Activated B cell treated with CpG ODN at 0.5 μM for 24 hours (primary cell): ENCODE data around the gene THSD7A. TPM values are rescaled to one million over a fixed set of nuclear protein-coding genes. Genes with fewer than 3 reads are reported as not detected.

Experiments used
- ATAC-seq: fragments of 200-7000 bp; cut with Tn5 transposase; one replicate; pipeline ENCODE4 v1.10.0; 2021; ENCODE audit warnings: low read depth, mild to moderate bottlenecking, moderate library complexity
- CTCF ChIA-PET: fragments of 350-600 bp; sonication (Branson Sonifier 250); formaldehyde crosslinking; loops from one replicate; lab custom pipeline; 2021; ENCODE audit warnings: antibody characterized with exemption; lab: Charles Lee
- POLR2A ChIA-PET: fragments of 350-600 bp; sonication (Branson Sonifier 250); formaldehyde crosslinking; loops from one replicate; lab custom pipeline; 2021; ENCODE audit warnings: antibody characterized with exemption; lab: Charles Lee
- DNase-seq: peaks from one replicate; pipeline ENCODE4 v3.0.0; 2022
- H3K27ac Mint-ChIP-seq: one replicate; pipeline ENCODE4 v1.8.0; 2020; ENCODE audit warnings: mixed read lengths
- H3K27me3 Mint-ChIP-seq: one replicate; pipeline ENCODE4 v1.8.0; 2021; ENCODE audit warnings: mixed read lengths
- H3K36me3 Mint-ChIP-seq: one replicate; pipeline ENCODE4 v1.8.0; 2021; ENCODE audit warnings: low read depth, mixed read lengths
- H3K4me1 Mint-ChIP-seq: one replicate; pipeline ENCODE4 v1.8.0; 2021; ENCODE audit warnings: mixed read lengths
- H3K4me3 Mint-ChIP-seq: one replicate; pipeline ENCODE4 v1.8.0; 2020; ENCODE audit warnings: mild to moderate bottlenecking, mixed read lengths
- H3K9me3 Mint-ChIP-seq: one replicate; pipeline ENCODE4 v1.8.0; 2020; ENCODE audit warnings: mixed read lengths
- CTCF ChIP-seq: fragments of 200-600 bp; IDR thresholded peaks from one replicate; pipeline ENCODE4 v1.8.0; 2022; ENCODE audit warnings: antibody characterized with exemption, mild to moderate bottlenecking
- intact Hi-C: fragments of 100-400 bp; cut with micrococcal nuclease; formaldehyde crosslinking; loops from one replicate; pipeline ENCODE4 v1.15.1; 2024
- total RNA-seq: library from RNA; stranded (reverse); gene quantifications from 2 replicates; pipeline ENCODE4 v1.2.3, GENCODE V29; 2022

Gene THSD7A
- total RNA-seq, 1 donor from 2014 or later: not detected

GRCh38 chr7:11642841-11643240, 189.2 kb downstream of the THSD7A start:
- H3K36me3 Mint-ChIP-seq: no peaks in the 10 kb centered on the region
- intact Hi-C loops: no loop called here
- ChIA-PET CTCF (no interaction called here), POLR2A (no interaction called here)
- H3K27me3 Mint-ChIP-seq: no peaks in the 10 kb centered on the region
- no peak for TF ChIP-seq CTCF
- ATAC-seq (no peak), DNase-seq (no peak)
- no peaks in the 10 kb centered on the region for H3K4me1 Mint-ChIP-seq
- no peak overlapping the region for H3K4me3 Mint-ChIP-seq
- H3K27ac Mint-ChIP-seq: no peak overlapping the region
- H3K9me3 Mint-ChIP-seq: no peaks in the 10 kb centered on the region

GRCh38 chr7:11642276-11642675, 189.7 kb downstream of the THSD7A start:
- Mint-ChIP-seq H3K27ac (no peak overlapping the region), H3K4me1 (no peaks in the 10 kb centered on the region), H3K4me3 (no peak overlapping the region), H3K36me3 (no peaks in the 10 kb centered on the region), H3K27me3 (no peaks in the 10 kb centered on the region), H3K9me3 (no peaks in the 10 kb centered on the region)
- no peak for DNase-seq
- intact Hi-C loops: no loop called here
- no peak for TF ChIP-seq CTCF
- ChIA-PET CTCF (no interaction called here), POLR2A (no interaction called here)
- ATAC-seq: no peak

- H3K27ac Mint-ChIP-seq: no peak overlapping the region
- H3K27me3 Mint-ChIP-seq: no peaks in the 10 kb centered on the region
- intact Hi-C loops: no loop called here
- no peaks in the 10 kb centered on the region for H3K4me1 Mint-ChIP-seq
- TF ChIP-seq CTCF: no peak
- ATAC-seq (no peak), DNase-seq (no peak)
- no peaks in the 10 kb centered on the region for H3K36me3 Mint-ChIP-seq
- no peaks in the 10 kb centered on the region for H3K9me3 Mint-ChIP-seq
- H3K4me3 Mint-ChIP-seq: no peak overlapping the region
- ChIA-PET CTCF (no interaction called here), POLR2A (no interaction called here)
Observed at GRCh38 chr7:11638011-11638774, 193.8 kb downstream of the THSD7A start.

GRCh38 chr7:11636274-11636673, 195.7 kb downstream of the THSD7A start:
- Mint-ChIP-seq H3K36me3 (no peaks in the 10 kb centered on the region), H3K9me3 (no peaks in the 10 kb centered on the region), H3K4me1 (no peaks in the 10 kb centered on the region), H3K27me3 (no peaks in the 10 kb centered on the region), H3K27ac (no peak overlapping the region), H3K4me3 (no peak overlapping the region)
- no peak for TF ChIP-seq CTCF
- ChIA-PET POLR2A (no interaction called here), CTCF (no interaction called here)
- intact Hi-C loops: no loop called here
- ATAC-seq (no peak), DNase-seq (no peak)

GRCh38 chr7:11633310-11633709, 198.7 kb downstream of the THSD7A start:
- Mint-ChIP-seq H3K36me3 (no peaks in the 10 kb centered on the region), H3K9me3 (no peaks in the 10 kb centered on the region), H3K4me1 (no peaks in the 10 kb centered on the region), H3K4me3 (no peak overlapping the region), H3K27me3 (no peaks in the 10 kb centered on the region), H3K27ac (no peak overlapping the region)
- no peak for DNase-seq
- intact Hi-C loops: no loop called here
- ATAC-seq: no peak
- TF ChIP-seq CTCF: no peak
- ChIA-PET CTCF (no interaction called here), POLR2A (no interaction called here)
